ENCODE measurements around the gene SLC25A12.

- no peak for TF ChIP-seq NFYC (CRISPR knock-in tag; IDR thresholded peaks at IDR 0.05)
- no peak for TF ChIP-seq CTCF (CRISPR knock-in tag; IDR thresholded peaks at IDR 0.05)
- TF ChIP-seq REST (IDR thresholded peaks at IDR 0.05; ENCODE audit: borderline replicate concordance in 1 of 2, low read depth in 1 of 2, low read length in 2 of 2): no peak
- no peak for TF ChIP-seq FOXK1 (CRISPR knock-in tag; IDR thresholded peaks at IDR 0.05; ENCODE audit: borderline replicate concordance, low read depth)
- no peak for TF ChIP-seq ETS1 (CRISPR knock-in tag; IDR thresholded peaks at IDR 0.05)
- TF ChIP-seq MEF2D (CRISPR knock-in tag; IDR thresholded peaks at IDR 0.05): no peak
- no peak for TF ChIP-seq TAF1 (CRISPR knock-in tag; IDR thresholded peaks at IDR 0.05)
These were observed 89.6 kb downstream of the SLC25A12 start for GRCh38 chr2:171804456-171804855.
